Esophagus muscularis mucosa (tissue), 3 donors: ENCODE measurements around the gene USP31.

Experiments used
- POLR2A ChIP-seq: fragments of 450-650 bp; IDR thresholded peaks from one replicate; pipeline ENCODE4 v1.6.1; 2017; ENCODE audit warnings: antibody characterized with exemption, moderate library complexity, mild to moderate bottlenecking, low read depth
- POLR2AphosphoS5 ChIP-seq, 2 donors: sonication (generic); formaldehyde crosslinking; IDR thresholded peaks; one replicate each; pipeline ENCODE4 v1.6.1; 2017; ENCODE audit warnings: antibody characterized with exemption in 2 of 2
- TF ChIP-seq, protein P1 (sequence below), 3 experiments: fragments of 200-600 bp in 2 of 3; fragments of 450-650 bp in 1 of 3; sonication (generic) in 2 of 3; IDR thresholded peaks; one replicate each; pipeline ENCODE4 v1.5.1; 2017 to 2019; ENCODE audit warnings: antibody characterized with exemption in 3 of 3, mild to moderate bottlenecking in 2 of 3, moderate library complexity in 1 of 3

DNA sequence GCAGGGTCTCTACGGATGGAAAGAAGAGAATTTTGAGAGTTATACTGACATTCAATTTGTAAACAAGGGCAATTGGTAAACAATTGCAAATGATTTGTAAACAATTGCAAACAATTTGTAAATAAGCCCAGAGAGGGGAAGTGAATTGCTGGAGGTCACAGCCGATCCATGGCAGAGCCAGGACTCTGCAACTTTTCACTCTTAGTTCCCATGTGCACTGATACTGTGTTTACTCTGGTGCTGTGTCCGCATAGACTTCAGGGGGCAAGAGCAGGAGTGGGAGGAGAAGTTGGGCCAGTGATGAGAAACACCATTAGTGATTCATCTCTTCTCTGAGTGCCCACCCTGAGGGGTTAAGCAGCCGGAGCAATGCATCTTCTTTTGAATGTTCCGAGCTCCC is 47.3 kb upstream of the USP31 start:
- TF ChIP-seq, protein P1, sequence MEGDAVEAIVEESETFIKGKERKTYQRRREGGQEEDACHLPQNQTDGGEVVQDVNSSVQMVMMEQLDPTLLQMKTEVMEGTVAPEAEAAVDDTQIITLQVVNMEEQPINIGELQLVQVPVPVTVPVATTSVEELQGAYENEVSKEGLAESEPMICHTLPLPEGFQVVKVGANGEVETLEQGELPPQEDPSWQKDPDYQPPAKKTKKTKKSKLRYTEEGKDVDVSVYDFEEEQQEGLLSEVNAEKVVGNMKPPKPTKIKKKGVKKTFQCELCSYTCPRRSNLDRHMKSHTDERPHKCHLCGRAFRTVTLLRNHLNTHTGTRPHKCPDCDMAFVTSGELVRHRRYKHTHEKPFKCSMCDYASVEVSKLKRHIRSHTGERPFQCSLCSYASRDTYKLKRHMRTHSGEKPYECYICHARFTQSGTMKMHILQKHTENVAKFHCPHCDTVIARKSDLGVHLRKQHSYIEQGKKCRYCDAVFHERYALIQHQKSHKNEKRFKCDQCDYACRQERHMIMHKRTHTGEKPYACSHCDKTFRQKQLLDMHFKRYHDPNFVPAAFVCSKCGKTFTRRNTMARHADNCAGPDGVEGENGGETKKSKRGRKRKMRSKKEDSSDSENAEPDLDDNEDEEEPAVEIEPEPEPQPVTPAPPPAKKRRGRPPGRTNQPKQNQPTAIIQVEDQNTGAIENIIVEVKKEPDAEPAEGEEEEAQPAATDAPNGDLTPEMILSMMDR (IDR thresholded peaks at IDR 0.05), result no peak
- TF ChIP-seq POLR2A (no peak), POLR2AphosphoS5 (IDR thresholded peaks at IDR 0.05) (no peak)
